ENCODE results near the gene CUL5.

DNA sequence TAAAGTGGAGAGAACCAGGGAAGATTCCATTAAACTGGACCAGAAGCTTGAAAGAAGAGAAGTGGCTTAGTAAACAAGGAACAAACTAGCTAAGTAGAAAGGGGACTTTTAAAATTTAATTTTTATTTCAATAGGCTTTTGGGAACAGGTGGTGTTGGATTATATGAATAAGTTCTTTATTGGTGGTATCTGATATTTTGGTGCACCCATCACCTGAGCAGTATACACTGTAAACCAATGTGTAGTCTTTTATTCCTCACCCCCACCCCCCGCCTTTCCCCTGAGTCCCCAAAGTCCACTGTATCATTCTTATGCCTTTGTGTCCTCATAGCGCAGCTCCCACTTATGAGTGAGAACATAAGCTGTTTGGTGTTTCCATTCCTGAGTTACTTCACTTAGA, 120.1 kb downstream of the CUL5 start:
- no peak for TF ChIP-seq CTCF (conservative IDR thresholded peaks at IDR 0.05)
- no peak for TF ChIP-seq EZH2 (IDR thresholded peaks at IDR 0.05; ENCODE audit: low read depth)
